ENCODE data around the gene C5AR1.
"Not testable (repeated sequence)": the region's sequence is repeated elsewhere in the genome, so short reads cannot be mapped to it uniquely, and the experiment has no call there.

The C5AR1 gene

DNA sequence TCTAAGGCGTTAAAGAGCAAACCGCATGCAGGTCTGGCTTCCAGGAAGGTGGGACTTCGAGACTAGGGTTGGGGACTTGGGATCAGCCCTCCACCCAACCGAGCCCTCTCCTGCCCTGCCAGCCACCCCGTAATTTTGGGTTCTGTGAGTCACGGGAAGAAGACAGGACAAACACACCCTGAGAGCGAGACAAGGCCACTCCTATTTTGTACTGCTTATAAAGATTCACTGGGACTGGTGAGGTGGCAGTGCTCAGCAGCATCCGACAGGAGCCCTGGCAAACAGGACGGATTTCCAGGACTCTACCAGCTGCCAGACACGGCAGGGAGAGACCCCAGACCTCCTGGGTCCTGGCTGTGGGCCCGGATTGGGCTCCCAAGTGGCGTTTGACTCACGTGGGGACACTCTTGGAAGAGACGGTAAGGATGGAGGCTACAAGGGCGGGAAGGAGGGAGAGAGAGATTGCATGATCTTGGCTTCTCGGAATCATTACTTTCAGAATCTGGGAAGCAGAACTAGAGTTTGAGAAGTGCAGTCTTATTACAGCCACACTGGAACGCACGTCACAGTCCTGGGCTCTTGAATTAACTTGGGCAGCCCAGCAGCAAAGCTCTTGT, 22.4 kb downstream of the C5AR1 start, which contains the start of gene C5AR2:
TSS of gene C5AR2 (plus strand) at position 245 of the 617 bp plus-strand sequence. CDS start 8,625 bp downstream, outside the sequence.
- DNase-seq (ENCODE audit: low spot score): no peak

DNA sequence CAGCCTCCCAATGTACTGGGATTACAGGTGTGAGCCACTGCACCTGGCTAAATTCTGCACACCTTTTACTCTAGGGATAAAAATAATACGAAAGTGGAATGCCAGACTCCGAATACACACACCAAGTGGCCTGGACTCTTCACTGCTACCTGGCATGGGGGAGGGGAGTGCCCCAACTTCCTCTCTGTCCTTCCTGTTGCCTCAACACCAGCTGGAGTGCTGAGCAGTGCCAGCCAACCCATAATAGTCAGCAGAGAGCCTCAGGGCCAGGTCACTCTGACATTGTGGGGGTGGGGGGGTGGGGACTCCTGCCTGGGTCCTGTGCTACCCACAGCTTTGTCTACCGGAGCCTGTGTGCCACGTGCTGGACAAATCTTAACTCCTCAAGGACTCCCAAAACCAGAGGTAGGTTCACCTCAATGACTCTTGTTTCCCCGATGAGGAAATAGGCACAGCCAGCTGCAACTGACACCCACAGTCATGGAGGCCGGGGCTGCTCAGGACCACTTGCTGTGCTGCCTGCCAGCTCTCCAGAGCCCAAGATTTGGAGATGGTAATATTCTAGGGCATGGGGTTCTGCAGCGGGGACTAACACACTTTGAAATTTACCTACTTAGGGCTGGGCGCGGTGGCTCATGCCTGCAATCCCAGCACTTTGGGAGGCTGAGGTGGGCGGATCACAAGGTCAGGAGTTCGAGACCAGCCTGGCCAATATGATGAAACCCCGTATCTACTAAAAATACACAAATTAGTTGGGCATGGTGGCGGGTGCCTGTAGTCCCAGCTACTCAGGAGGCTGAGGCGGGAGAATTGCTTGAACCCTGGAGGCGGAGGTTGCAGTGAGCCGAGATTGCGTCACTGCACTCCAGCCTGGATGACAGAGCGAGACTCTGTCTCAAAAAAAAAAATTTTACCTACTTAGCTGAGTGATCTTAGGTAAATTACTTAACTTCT, 27.4 kb downstream of the C5AR1 start:
- DNase-seq (ENCODE audit: low spot score): not testable (repeated sequence)

DNA sequence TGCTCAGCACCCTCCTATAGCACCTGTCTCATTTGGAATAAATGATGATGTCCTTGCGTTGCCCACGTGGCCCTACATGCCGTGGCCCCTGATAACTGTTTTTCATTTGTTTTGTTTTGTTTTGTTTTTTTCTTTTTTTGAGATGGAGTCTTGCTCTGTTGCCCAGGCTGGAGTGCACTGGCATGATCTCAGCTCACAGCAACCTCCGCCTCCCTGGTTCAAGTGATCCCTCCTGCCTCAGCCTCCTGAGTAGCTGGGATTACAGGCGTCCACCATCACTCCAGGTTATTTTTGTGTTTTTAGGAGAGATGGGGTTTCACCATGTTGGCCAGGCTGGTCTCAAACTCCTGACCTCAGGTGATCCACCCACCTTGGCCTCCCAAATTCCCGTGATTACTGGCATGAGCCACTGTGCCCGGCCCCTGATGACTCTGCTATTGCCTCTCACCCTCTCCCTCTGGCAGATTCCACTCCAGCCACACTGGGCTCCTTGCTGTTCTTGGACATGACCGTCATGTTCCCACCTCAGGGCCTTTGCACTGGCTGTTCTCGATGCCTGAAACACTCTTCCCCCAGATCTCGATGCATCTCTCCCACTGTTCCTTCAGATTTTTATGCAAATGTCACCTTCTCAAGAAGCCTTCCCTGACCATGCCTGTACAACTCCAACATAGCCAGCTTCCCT, 29.7 kb downstream of the C5AR1 start:
- no peak for DNase-seq (ENCODE audit: low spot score)

DNA sequence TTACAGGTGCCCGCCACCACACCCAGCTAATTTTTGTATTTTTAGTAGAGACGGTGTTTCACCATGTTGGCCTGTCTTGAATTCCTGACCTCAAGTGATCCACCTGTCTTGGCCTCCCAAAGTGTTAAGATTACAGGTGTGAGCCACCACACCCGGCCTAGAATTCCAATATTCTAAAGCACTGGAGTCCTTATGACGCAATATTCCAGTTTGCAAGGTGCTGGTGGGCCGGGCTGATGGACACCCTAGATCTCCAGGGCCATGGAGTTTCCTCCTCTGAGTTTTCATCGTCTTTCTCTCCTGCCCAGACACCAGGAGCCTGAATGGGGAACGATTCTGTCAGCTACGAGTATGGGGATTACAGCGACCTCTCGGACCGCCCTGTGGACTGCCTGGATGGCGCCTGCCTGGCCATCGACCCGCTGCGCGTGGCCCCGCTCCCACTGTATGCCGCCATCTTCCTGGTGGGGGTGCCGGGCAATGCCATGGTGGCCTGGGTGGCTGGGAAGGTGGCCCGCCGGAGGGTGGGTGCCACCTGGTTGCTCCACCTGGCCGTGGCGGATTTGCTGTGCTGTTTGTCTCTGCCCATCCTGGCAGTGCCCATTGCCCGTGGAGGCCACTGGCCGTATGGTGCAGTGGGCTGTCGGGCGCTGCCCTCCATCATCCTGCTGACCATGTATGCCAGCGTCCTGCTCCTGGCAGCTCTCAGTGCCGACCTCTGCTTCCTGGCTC, 31.0 kb downstream of the C5AR1 start:
- DNase-seq (ENCODE audit: low spot score): no peak

DNA sequence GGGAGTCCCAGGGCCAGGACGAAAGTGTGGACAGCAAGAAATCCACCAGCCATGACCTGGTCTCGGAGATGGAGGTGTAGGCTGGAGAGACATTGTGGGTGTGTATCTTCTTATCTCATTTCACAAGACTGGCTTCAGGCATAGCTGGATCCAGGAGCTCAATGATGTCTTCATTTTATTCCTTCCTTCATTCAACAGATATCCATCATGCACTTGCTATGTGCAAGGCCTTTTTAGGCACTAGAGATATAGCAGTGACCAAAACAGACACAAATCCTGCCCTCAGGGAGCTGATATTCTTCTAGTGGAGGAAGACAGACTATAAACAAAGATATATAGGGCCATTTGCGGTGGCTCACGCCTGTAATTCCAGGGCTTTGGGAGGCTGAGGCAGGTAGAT, 32.1 kb downstream of the C5AR1 start:
- no peak for DNase-seq (ENCODE audit: low spot score)

DNA sequence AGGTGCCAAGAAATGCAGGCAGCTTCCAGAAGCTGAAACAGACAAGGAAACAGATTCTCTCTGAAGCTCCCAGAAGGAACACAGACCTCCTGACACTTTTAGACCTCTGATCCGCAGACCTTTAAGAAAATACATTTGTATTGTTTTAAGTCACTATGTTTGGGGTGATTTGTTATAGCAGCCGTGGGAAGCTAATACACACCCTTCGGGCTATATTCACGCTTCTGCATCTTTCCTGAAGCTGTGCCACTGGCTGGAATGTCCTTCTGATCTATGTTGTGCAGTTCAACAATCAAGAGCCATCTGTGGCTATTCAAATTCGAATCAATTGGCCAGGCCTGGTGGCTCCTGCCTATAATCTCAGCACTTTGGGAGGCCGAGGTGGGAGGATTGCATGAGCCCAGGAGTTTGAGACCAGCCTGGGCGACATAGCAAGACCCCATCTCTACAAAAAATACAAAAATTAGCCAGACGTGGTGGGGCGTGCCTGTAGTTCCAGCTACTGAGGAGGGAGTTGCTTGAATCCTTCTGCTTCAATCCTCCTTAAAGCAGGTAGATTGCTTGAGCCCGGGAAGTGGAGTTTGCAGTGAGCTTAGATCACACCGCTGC, 33.6 kb downstream of the C5AR1 start:
- DNase-seq (ENCODE audit: low spot score): no peak

DNA sequence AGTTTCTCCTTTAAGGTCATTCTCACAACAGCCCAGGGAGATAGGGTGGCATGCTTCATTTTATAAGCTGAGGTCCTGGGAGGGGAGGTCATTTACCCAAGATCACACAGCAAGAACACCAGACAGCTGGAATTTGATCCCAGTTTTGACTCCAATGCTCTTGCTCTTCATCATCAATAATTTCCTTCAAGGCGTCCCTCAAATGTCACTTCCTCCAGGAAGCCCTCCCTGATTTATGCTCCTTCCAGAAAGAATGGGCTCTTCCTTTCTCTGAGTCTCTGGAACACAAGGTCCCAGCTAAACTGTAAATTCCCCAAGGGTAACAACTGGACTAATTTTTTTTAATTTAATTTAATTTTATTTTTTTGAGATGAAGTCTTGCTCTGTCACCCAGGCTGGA, 34.8 kb downstream of the C5AR1 start:
- DNase-seq (ENCODE audit: low spot score): no peak

DNA sequence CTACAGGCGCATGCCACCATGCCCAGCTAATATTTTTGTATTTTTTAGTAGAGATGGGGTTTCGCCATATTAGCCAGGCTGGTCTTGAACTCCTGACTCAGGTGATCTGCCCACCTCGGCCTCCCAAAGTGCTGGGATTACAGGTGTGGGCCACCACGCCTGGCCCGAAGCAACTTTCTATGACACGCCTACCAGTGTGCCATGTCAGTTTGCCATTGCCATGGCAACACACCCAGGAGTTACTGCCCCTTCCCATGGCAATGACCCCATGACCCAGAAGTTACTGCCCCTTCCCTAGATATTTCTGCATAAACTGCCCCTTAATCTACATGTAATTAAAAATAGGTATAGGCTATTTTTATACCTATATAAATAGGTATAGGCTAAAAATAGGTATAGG, 36.4 kb downstream of the C5AR1 start:
- not testable (repeated sequence) for DNase-seq (ENCODE audit: low spot score)

DNA sequence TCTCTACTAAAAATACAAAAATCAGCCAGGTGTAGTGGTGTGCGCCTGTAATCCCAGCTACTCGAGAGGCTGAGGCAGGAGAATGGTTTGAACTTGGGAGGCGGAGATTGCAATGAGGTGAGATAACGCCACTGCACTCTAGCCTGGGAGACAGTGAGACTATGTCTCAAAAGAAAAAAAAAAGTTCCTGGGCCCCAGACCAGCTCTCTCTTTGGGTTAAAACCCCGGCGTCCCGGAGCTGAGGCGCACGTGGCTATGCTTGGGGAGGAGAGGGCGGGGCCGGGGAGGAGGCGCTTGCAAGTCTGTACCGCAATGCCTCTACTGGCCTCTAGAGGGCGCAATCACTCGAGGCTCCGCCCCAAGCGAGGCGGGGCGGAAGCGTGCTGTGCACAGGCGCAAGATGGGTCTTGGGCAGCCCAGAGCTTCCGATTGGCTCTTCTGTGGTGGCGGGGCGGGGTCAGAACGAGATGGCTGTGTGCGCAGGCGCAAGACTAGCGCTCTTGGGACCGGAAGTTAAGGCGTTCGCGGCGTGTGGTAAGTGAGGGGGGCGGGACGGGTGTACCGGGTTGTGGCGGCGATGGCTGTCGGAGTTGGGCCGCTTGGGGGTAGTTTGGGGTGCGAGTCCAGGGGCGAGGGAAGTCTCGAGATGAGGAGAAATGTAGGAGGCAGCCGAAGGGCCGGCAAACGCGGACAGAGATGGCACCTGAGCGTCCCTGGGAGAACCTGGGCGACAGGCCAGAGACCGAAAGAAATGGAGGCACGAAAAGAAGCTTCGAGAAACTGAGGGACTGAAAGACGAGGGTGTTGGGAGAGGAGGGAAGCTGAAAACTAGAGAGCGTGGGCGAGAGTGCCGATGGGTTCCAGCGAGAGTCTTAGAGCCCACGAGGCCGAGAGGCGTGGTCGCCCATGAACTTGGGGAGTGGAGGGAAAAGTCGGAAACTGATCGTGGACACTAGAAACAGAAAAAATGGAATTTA, 39.4 kb downstream of the C5AR1 start, which contains the start of gene DHX34:
TSS of gene DHX34 (plus strand) at position 497 of the 977 bp plus-strand sequence. CDS start 3,716 bp downstream, outside the sequence.
- peak; percentile 100 for DNase-seq (ENCODE audit: low spot score)

DNA sequence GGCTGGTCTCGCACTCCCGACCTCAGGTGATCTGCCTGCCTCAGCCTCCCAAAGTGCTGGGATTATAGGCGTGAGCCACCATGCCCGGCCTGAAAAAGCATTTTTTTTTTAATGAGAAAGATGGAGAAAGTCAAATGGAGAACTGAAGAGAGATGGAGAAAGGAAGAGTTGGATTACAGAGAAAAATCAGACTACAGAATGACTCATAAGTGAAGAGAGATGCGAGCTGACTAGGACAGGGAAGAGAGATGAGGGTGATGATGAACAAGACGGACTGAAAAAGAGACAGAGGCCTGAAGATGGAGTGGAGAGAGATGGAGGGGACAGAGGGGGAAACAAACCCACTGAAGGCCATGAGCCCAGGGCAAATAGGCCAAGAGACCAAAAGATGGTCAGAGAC, 41.0 kb downstream of the C5AR1 start:
- no peak for DNase-seq (ENCODE audit: low spot score)

DNA sequence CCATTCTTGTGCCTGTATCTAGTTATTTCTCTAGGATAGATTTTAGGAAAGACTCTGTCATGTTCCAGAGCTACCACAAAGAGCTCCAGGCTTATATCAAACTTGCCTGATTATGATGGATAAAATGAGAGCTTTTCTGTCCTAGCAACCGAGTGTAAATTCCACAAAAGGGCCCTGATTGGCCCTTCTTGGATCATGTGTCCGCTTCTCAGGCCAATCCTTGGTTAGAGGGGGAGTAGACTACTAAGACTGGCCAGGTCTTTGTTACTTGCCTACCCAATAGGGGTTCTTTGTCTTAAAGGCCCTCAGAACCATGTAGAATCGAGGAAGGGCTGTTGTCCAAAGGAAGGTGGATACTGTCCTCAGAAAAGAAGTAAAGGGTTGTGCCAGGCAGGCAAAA, 41.9 kb downstream of the C5AR1 start:
- DNase-seq (ENCODE audit: low spot score): peak; percentile 61

DNA sequence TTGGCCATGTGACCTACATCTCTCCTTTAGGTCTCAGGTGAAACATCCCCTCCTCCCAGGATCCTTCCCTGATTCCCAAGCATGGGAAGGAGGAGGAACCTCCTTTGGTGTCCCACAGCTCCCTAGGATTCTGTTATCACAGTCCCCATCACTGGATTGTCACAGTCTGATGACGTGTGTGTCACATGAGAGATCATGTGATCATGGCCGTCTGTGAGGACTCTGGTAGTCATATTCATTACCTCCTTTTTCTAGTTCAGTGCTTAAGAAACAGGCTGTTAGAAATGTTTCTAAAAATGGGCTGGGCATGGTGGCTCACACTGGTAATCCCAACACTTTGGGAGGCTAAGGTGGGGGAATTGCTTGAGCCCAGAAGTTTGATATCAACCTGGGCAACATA, 42.4 kb downstream of the C5AR1 start:
- no peak for DNase-seq (ENCODE audit: low spot score)

DNA sequence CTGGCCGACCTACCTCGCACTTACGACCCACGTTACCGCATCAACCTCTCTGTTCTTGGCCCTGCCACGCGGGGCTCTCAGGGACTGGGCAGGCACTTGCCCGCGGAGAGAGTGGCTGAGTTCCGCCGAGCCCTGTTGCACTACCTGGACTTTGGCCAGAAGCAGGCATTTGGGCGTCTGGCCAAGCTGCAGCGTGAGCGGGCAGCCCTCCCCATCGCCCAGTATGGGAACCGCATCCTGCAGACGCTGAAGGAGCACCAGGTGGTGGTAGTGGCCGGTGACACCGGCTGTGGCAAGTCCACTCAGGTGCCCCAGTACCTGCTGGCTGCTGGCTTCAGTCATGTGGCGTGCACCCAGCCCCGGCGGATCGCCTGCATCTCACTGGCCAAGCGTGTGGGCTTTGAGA, 43.6 kb downstream of the C5AR1 start:
- DNase-seq (ENCODE audit: low spot score): no peak

DNA sequence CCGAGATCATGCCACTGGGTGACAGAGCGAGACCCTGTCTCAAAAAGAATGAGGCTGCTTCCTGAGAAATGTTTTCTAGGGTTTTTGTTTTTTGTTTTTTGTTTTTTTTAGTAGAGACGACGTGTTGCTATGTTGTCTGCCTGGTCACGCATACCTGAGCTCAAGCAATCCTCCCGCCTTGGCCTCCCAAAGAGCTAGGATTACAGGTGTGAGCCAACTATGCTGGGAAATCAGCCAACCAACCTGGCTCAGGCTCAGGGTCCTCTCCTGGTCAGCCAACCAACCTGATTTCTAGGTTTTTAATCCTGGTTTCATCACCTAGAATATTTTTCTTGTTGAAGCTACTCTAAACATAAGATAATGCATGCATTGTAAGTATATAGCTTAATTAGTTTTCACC, 47.2 kb downstream of the C5AR1 start:
- DNase-seq (ENCODE audit: low spot score): no peak

DNA sequence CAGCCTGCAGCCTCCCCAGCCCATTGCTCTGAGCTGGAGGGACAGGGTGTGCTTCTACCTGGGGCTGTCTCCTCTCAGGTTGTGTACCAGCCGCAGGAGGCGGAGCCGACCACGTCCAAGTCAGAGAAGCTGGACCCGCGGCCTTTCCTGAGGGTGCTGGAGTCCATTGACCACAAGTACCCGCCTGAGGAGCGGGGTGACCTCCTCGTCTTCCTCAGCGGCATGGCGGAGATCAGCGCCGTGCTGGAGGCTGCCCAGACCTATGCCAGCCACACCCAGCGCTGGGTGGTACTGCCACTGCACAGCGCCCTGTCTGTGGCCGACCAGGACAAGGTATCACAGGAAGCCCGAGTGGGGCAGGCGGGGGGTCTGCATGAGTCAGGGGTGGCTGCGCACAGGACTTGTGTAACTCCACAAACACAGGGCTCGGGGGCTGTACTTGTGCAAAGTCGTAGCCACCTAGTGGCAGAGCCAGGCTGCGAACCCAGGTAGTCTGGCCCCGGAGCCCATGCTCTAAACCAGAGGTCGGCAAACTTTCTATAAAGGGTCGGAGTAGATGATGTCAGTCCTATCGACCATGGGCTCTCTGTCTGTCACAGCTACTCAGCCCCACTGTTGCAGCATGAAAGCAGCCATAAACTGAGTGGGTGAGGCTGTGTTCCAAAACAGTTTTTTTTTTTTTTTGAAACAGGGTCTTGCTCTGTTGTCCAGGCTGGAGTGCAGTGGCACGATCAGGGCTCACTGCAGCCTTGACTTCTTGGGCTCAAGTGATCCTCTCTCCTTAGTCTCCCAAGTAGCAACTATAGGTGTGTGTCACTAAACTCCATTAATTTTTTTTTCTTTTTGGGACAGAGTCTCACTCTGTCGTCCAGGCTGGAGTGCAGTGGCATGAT, 48.4 kb downstream of the C5AR1 start:
- no peak for DNase-seq (ENCODE audit: low spot score)

DNA sequence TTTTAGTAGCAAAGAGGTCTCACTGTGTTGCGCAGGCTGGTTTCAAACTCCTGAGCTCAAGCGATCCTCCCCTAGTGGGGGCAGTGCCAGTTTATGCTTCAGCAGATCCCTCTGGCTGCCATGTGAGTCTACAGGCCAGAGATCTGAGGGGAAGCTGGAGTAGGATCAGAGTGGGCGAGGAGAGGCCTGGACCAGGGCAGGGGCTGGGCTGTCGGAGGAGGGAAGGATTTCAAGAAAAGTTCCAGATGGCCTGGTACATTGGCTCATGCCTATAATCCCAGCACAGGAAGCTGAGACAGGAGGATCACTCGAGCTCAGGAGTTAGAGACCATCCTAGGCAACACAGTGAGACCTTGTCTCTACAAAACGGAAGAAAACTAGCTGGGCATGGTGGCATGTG, 49.3 kb downstream of the C5AR1 start:
- DNase-seq (ENCODE audit: low spot score): no peak

DNA sequence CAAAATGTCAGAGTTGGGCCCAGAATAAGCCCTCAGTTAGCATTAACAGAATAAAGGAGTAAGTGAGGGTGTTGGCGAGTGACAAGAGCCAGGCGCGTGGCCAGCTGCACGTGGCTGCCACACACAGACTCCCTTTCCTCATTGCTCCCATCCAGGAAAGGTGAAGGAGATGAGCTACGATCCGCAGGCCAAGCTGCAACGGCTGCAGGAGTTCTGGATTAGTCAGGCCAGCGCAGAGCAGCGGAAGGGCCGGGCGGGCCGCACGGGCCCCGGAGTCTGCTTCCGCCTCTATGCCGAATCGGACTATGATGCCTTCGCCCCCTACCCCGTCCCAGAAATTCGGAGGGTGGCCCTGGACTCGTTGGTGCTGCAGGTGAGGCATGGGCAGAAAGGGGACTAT, 52.7 kb downstream of the C5AR1 start:
- no peak for DNase-seq (ENCODE audit: low spot score)

DNA sequence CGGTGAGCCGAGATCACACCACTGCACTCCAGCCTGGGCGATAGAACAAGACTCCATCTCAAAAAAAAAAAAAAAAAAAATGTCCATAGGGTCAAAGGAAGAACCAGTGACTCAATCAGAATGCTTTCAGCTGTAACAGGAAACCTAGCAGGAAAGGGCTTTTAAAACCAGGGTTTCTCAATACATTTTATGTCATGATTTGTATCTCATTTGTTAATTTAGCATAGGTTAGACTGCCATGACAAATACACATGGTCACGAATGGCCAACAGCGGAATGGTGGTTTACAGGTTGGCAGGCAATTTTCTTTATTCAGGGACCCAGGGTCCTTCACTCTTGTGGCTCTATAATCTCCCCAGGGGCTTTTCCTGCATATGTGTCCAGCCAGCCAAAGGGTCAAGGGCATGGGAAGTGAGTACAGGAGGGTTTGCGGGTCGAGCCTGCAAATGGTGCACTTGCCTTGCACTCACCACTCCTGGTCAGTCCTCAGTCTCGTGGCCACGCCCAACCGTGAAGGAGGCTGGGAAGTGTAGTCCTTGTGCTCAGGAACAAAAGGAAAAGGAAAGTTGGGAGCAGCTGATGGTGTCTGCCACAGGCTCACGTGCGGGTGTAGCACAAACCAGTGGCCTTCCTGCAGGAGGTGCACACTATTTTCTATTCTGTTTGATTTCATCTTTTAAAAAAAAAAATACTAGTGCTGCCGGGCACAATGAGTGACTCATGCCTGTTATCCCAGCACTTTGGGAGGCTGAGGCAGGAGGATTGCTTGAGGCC, 54.3 kb downstream of the C5AR1 start:
- no peak for DNase-seq (ENCODE audit: low spot score)

All from germinal center (tissue), 1 donor.